NCI-H2081 (cell line): ENCODE data around the gene MXRA7.
"Not testable (repeated sequence)": the region's sequence is repeated elsewhere in the genome, so short reads cannot be mapped to it uniquely, and the experiment has no call there.

Source experiments
- DNase-seq, 2 experiments: peaks; one replicate each; lab custom pipeline; 2025; lab: John Stamatoyannopoulos, UW

Gene MXRA7

DNA sequence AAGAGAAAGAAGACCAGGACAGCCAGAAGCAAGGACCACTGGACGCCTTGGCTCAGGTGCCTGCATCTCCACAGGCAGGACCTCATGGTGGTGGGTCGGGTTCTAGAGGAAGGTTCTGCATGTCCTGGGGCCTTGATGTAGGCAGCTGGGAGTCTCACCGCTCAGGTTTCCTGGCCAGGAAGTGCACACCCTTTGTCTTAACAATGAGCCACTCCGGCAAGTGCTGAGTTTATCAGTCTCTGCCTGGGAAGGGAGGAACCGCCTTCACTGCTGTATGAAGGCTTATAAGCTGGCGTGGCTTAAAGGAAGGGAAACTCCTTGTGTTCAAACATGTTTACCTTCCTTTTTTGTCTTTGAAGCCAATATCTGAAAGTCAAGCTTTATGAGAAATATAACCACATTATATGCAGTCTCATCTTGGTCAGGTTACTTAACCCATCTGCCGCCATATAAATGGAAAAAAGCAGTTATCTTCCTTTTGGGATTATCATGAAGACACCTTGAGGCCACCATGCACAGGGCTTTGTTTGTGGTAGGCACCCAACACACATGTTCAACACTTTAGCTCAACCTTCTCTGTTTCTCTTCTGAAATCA is 67.1 kb downstream of the MXRA7 start, which contains the start of gene ST6GALNAC1:
Gene ST6GALNAC1 (minus strand): TSS at position 205 of the 596 bp plus-strand sequence. CDS start 119 bp downstream, at position 86.
- DNase-seq: no peak

DNA sequence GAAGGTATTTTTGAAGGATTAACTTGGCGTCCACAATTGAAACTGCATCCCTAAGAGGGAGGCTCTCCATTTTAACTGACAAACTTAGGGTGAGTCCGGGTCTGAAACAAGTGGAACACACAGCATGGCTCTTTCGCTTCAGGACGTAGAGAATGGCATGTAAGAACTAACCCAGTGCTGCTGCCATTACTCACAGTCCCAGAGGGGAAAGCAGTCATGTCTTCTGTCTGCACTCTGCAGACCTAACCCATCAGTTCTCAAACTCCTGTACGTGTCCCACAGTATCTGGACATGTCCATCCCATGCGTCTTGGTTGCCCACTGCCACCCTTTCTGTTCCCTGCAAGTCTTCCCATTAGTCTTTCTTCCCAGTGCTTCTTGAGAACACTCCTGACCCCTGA is 67.8 kb downstream of the MXRA7 start:
- no peak for DNase-seq

DNA sequence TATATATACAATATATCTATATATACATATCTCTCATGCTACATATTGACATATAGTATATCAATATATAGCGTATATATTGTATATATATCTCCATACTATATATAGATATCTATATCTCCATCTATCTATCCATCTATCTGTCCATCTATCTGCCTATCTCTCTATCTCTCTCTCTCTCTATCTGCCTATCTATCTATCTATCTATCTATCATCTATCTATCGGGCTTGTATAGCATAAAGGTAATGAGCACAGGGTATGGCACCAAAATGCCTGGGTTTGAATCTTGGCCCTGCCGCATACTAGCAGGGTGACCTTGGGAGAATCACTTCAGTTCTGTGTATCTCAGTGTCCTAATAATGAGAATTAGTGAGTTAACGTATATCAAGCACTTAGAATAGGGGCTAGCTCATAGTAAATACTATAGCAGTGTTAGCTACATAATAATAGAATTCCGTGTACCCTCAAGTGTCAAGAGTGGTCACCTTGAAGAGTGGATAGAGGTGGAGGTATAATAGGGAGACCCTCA is 68.7 kb downstream of the MXRA7 start:
- DNase-seq: no peak

DNA sequence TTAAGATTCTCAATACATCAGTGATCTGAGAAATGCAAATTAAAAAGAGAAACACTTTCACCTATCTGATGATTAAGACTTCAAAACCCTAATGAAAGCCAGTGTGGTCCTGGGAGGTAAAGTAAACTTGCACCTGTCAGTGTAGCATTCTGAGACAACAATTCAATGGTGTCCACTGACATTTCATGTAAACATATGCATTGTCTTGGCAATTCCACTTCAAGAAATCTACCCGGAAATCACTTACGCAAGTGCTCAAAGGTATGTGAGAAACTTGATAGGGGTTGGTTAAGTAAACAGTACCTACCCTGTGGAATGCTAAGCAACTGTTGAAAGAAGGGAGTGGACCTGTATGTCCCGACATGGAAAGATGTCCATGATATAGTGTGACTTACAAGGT is 69.3 kb downstream of the MXRA7 start:
- DNase-seq: no peak

DNA sequence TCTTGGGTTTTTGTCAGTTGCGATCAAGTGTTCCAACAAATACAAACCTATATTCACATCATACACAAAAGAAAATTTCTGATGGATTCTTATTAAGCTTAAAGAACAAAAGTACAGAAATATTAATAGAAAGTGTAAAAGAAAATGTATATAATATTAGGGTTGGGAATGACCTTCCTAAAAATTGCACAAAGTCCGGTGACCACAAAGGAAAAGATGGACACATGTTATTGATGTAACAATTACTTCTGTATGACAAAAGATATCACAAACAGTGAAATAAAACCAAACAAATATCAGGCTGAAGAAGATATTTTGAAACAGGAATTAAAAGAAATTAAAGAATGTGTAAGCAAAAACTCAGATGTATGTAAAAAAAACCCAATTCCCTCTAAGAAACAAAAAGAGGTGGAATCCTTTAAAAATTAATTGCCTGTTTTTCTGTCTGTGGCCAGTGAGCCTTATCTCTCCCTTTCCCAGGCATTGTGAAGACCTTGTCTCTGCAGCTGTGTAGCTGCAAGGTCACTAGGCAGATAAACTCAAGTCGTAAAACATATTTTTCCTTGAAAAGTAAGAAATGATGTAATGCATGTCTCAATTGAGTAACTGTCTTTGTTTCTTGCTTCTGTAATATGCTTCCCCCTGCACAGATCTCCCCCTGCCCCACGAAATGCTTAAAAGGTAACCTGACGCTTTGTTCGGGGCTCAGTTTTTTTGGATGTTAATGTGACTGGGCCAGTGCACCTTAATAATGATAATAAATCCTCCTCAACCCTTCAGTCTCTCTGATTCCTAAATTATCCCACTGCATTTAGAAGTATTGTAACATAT is 70.0 kb downstream of the MXRA7 start:
- DNase-seq: no peak

DNA sequence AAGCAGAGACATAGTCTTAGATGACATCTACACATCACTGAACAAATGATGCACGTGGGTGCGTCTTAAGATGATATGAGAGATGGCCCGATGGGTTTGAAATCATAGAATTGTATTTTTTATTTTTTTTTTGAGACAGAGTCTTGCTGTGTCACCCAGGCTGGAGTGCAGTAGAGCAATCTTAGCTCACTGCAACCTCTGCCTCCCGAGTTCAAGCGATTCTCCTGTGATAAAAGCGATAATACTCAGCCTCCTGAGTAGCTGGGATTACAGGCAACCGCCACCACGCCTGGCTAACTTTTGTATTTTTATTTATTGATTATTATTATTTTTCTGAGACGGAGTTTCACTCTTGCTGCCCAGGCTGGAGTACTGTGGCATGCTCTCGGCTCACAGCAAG is 72.5 kb downstream of the MXRA7 start:
- no peak for DNase-seq

DNA sequence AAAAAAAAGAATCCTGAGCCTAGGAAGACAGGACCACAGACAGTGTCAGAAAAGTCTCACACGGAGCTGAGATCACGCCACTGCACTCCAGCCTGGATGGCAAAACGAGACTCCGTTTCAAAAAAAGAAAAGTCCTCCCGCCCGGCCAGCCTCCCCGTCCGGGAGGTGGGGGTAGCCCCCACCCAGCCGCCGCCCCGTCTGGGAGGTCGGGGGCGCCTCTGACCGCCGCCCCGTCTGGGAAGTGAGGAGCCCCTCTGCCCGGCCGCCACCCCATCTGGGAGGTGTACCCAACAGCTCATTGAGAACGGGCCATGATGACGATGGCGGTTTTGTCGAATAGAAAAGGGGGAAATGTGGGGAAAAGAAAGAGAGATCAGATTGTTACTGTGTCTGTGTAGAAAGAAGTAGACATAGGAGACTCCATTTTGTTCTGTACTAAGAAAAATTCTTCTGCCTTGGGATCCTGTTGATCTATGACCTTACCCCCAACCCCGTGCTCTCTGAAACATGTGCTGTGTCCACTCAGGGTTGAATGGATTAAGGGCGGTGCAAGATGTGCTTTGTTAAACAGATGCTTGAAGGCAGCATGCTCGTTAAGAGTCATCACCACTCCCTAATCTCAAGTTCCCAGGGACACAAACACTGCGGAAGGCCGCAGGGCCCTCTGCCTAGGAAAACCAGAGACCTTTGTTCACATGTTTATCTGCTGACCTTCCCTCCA is 74.1 kb downstream of the MXRA7 start:
- DNase-seq: not testable (repeated sequence)

DNA sequence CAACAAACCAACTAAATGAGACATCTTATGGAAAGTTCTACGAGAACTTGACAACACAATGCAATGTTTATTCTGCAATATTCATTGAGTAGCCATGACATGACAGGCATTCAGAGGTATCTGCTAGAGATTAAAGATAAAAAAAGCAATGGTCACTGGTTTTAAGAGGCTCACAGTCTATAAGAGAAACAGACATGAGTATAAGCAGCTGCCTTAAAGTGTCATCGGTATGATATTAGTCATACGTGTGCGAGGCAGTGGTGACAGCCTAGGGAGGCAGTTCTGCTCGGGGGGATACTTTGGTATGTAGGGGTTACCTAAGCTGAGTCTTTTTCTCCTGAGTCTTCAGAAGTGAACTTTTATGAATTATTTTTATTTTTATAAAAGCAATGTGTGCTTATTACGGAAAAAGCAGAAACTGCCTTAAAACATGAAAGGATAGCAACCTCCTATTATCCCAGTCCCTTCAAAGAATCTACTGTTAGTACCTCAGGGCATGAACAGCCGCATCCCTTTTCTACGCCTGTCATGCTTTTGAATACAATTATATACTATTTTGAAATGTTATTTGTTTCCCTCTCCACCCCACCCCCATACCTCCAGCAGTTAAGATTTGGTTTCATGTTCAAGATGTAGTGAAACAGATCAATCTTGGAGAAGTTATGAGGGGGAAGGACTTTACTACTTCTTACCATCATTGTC is 75.0 kb downstream of the MXRA7 start:
- DNase-seq: no peak

DNA sequence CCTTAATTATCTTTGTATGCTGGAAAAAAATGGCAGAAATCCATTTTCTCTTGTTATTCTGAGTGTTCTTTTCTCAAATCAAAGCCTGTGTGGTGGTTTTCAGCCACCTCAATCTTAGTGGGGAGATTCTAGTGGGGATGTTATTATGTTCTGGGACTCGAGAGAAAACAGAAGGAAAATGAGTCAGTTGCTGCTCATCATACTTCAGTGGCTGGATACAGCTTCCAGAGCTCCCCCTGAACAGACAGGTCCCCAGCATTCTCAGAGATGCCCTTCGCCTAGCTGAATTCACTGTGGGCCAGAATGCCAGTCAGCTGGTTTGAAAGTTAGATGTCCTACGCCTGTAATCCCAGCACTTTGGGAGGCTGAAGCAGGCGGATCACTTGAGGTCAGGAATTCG is 75.7 kb downstream of the MXRA7 start:
- DNase-seq: no peak

DNA sequence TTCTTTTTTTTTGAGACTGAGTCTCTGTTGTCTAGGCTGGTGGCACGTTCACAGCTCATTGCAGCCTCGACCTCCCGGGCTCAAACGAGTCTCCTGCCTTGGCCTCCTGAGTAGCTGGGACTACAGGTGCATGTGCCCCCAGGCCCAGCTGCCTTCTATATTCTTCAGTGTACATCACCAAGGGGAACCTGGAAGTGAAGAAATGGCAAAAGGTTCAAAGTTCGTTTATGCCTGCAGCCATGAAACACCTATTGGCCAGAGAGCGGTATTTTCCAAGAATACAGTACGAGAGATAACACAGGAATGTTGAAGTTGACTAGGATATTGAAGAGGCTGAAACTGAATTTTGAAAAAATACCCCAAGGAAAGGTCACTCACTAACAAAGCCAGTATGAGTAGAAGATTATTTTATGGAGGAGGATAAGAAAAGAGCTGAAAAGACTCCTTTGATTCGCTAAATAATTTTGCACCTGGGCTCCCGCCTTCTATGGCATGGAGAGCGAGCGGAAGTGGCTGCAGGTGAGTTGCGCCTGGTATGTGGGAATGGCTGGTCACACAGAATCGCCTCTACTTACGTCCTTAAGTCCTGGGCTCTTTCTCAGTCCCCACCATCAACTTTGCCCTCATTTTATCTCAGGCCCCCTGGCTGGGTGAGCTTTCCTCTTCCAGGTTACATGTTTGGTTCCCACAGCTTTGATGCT is 77.0 kb downstream of the MXRA7 start:
- no peak for DNase-seq

DNA sequence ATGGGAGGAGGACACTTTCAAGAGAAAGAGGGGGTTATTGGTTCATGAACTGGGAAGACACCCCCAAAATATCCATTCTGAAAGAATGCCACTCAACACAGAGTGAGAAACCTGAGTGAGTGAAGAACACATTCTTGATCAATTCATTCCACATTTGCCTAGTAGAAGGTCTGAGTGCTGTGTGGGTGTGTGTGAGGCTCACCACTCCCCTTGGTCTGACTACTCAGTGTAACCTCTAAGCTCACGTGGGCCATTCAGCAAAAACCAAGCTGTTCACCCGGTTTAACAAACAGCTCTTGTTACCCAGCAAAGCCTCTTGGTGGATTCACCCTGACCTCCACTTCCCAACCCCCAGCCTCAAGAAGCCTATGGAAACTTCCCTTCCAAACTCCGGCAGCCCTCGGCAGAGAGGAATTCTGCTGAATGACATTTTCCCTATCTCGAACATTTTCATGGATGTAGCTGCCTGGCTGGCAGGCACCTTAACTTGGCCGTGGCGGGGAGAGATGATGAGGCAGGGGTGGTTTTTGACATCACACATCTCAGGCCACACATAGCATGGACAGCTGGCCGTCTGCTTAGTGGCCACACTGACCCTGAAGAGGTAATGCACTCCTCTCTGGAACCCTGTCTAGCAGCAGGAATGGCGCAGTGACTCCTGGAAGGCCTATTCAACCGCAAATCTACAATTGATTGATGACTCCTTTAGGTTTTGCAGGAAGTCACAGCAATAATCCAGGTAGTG is 78.8 kb downstream of the MXRA7 start:
- DNase-seq: peak in 1 of 2 experiments; percentile 23

DNA sequence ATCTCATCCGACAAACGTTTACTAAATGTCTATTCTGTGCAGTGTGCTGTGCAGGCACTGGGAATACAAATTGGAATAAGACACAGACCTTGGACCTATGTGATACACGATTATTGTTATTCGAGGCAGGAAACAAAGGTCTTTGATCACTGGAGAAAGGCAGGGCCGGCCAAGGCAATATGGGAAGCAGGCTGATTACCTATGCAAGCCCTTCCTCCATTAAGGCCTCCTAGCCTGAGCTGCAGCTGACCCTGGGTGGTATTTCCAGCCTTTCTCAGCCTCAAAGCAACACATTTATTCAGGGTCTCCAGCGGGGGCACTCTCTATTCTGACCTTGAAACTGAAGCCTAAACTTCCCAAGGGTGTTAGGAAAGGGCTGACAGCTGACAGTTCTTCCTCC is 80.6 kb downstream of the MXRA7 start:
- no peak for DNase-seq
